GM18505 (cell line): Measurements from ENCODE around the gene C9orf50.
"Not testable (repeated sequence)": the region's sequence is repeated elsewhere in the genome, so short reads cannot be mapped to it uniquely, and the experiment has no call there.

Experiments used
- ATAC-seq: cut with Tn5 transposase; IDR thresholded peaks from one replicate; pipeline ENCODE4 v1.9.1; 2021; ENCODE audit not compliant: unreplicated experiment
- POLR2A ChIP-seq: IDR thresholded peaks from 4 replicates; pipeline ENCODE4 v1.6.1; 2011; ENCODE audit warnings: borderline replicate concordance; ENCODE audit not compliant: insufficient read depth, insufficient read length; ENCODE audit errors: extremely low read depth

Gene C9orf50

GRCh38 chr9:129620669-129621295, at the start of gene C9orf50:
Gene C9orf50, minus strand, starts transcription at chr9:129621101. Its CDS starts 527 bp downstream, at chr9:129620574.
- TF ChIP-seq POLR2A = no peak

GRCh38 chr9:129669946-129670345, 49.0 kb upstream of the C9orf50 start:
- no peak for TF ChIP-seq POLR2A
- ATAC-seq = no peak

More at GRCh38 chr9:129620669-129621295, at the start of gene C9orf50:
- no peak for ATAC-seq

- ATAC-seq = no peak
- no peak for TF ChIP-seq POLR2A
These were observed 48.3 kb upstream of the C9orf50 start for GRCh38 chr9:129669141-129669718.

GRCh38 chr9:129667850-129668249, 46.9 kb upstream of the C9orf50 start:
- ATAC-seq = no peak
- TF ChIP-seq POLR2A = no peak

GRCh38 chr9:129667378-129667777, 46.5 kb upstream of the C9orf50 start:
- ATAC-seq = no peak
- TF ChIP-seq POLR2A = no peak

- ATAC-seq = no peak
- TF ChIP-seq POLR2A = no peak
These were observed 45.7 kb upstream of the C9orf50 start for GRCh38 chr9:129666575-129666974.

GRCh38 chr9:129665814-129666520, 45.1 kb upstream of the C9orf50 start:
- TF ChIP-seq POLR2A = no peak
- ATAC-seq = no peak

GRCh38 chr9:129665389-129665775, 44.5 kb upstream of the C9orf50 start, which contains the start of gene PRRX2:
Gene PRRX2, plus strand, starts transcription at chr9:129665647. Its CDS starts 221 bp downstream, at chr9:129665868.
- ATAC-seq = no peak
- TF ChIP-seq POLR2A = no peak

GRCh38 chr9:129664746-129665388, 44.0 kb upstream of the C9orf50 start:
- no peak for ATAC-seq
- TF ChIP-seq POLR2A = no peak

GRCh38 chr9:129662239-129662638, 41.3 kb upstream of the C9orf50 start:
- not testable (repeated sequence) for ATAC-seq

- TF ChIP-seq POLR2A = no peak
- ATAC-seq = no peak
These were observed 40.1 kb upstream of the C9orf50 start for GRCh38 chr9:129661029-129661428.

- no peak for TF ChIP-seq POLR2A
- no peak for ATAC-seq
These were observed 36.0 kb upstream of the C9orf50 start for GRCh38 chr9:129656795-129657390.

- ATAC-seq = no peak
- no peak for TF ChIP-seq POLR2A
These were observed 34.8 kb upstream of the C9orf50 start for GRCh38 chr9:129655696-129656095.
